ENCODE results near the gene PABPN1L. TPM values are rescaled to one million over a fixed set of nuclear protein-coding genes. Genes with fewer than 3 reads are reported as not detected.

Gene PABPN1L
- total RNA-seq, 6 experiments from 2014 or later, result 0.37 TPM; not detected in 5

GRCh38 chr16:88913001-88913612 is 46.6 kb upstream of the PABPN1L start:
- intact Hi-C loops (cut with DNase I), result loop anchor here in 1 of 2 donors (10.0 kb wide), 1 partner anchor 152 kb away; no protein-coding TSS in a partner anchor

GRCh38 chr16:88912556-88912955 is 46.1 kb upstream of the PABPN1L start:
- no peak overlapping the region for H3K4me3 ChIP-seq
- H3K27ac ChIP-seq, result no peak overlapping the region
- no peaks in the 10 kb centered on the region for H3K27me3 ChIP-seq
- intact Hi-C loops (cut with DNase I), result loop anchor here in 1 of 2 donors (10.0 kb wide), 1 partner anchor 152 kb away; no protein-coding TSS in a partner anchor
- DNase-seq (no peak), ATAC-seq (no peak)
- TF ChIP-seq POLR2A (IDR thresholded peaks at IDR 0.05) (no peak), CTCF (IDR thresholded peaks at IDR 0.05) (no peak)
- H3K4me1 ChIP-seq, result no peaks in the 10 kb centered on the region
- H3K9me3 ChIP-seq, result no peaks in the 10 kb centered on the region
- H3K36me3 ChIP-seq, result no peaks in the 10 kb centered on the region
- 67% methylated on average over 5 of the region's 15 CpGs for WGBS (ENCODE audit: insufficient coverage, low coverage, low lambda C conversion rate, missing lambda C conversion rate)

More at GRCh38 chr16:88913001-88913612, 46.6 kb upstream of the PABPN1L start:
- no peak for ATAC-seq
- Histone ChIP-seq H3K9me3 (no peaks in the 10 kb centered on the region), H3K4me3 (no peak overlapping the region), H3K27me3 (no peaks in the 10 kb centered on the region), H3K36me3 (no peaks in the 10 kb centered on the region), H3K27ac (no peak overlapping the region), H3K4me1 (no peaks in the 10 kb centered on the region)
- 90% methylated on average over 2 of the region's 16 CpGs for WGBS (ENCODE audit: insufficient coverage, low coverage, low lambda C conversion rate, missing lambda C conversion rate)
- no peak for DNase-seq
- no peak for TF ChIP-seq CTCF (IDR thresholded peaks at IDR 0.05)
- no peak for TF ChIP-seq POLR2A (IDR thresholded peaks at IDR 0.05)

GRCh38 chr16:88911946-88912310 is 45.5 kb upstream of the PABPN1L start:
- no peak for DNase-seq
- no peak for ATAC-seq
- Histone ChIP-seq H3K27ac (no peak overlapping the region), H3K36me3 (no peaks in the 10 kb centered on the region), H3K27me3 (no peaks in the 10 kb centered on the region), H3K9me3 (no peaks in the 10 kb centered on the region), H3K4me1 (no peaks in the 10 kb centered on the region), H3K4me3 (no peak overlapping the region)
- WGBS (ENCODE audit: insufficient coverage, low coverage, low lambda C conversion rate, missing lambda C conversion rate), result 65% methylated on average over 8 of the region's 16 CpGs
- intact Hi-C loops (cut with DNase I), result loop anchor here in 1 of 2 donors (10.0 kb wide), 1 partner anchor 153 kb away; no protein-coding TSS in a partner anchor
- TF ChIP-seq POLR2A (IDR thresholded peaks at IDR 0.05), result no peak
- no peak for TF ChIP-seq CTCF (IDR thresholded peaks at IDR 0.05)

- intact Hi-C loops (cut with DNase I), result loop anchor here in 1 of 2 donors (10.0 kb wide), 1 partner anchor 153 kb away; no protein-coding TSS in a partner anchor
- 61% methylated on average over 22 of the region's 36 CpGs for WGBS (ENCODE audit: insufficient coverage, low coverage, low lambda C conversion rate, missing lambda C conversion rate)
- Histone ChIP-seq H3K4me1 (no peaks in the 10 kb centered on the region), H3K27me3 (no peaks in the 10 kb centered on the region), H3K27ac (no peak overlapping the region), H3K4me3 (no peak overlapping the region), H3K9me3 (no peaks in the 10 kb centered on the region), H3K36me3 (no peaks in the 10 kb centered on the region)
- DNase-seq (no peak), ATAC-seq (no peak)
- no peak for TF ChIP-seq POLR2A (IDR thresholded peaks at IDR 0.05)
- TF ChIP-seq CTCF (IDR thresholded peaks at IDR 0.05), result no peak
These were observed 44.9 kb upstream of the PABPN1L start for GRCh38 chr16:88911136-88911945.

Data from right lobe of liver (tissue), 6 donors.